WTC11 (cell line): ENCODE measurements around the gene SPINDOC. TPM values are rescaled to one million over a fixed set of nuclear protein-coding genes. Genes with fewer than 3 reads are reported as not detected.

Experiments used
- ATAC-seq: fragments of 200-7000 bp; cut with Tn5 transposase; 2 replicates; pipeline ENCODE4 v1.10.0; 2021; ENCODE audit warnings: mild to moderate bottlenecking, moderate library complexity
- CTCF ChIA-PET: fragments of 300-600 bp; sonication (Branson Sonifier 250); formaldehyde crosslinking; loops from one replicate; lab custom pipeline; 2021; ENCODE audit warnings: antibody characterized with exemption; lab: Charles Lee
- POLR2A ChIA-PET: fragments of 350-600 bp; sonication (Branson Sonifier 250); formaldehyde crosslinking; loops from one replicate; lab custom pipeline; 2021; ENCODE audit warnings: antibody characterized with exemption; lab: Charles Lee
- DNase-seq: peaks from one replicate; pipeline ENCODE4 v3.0.0; 2021; ENCODE audit warnings: low spot score
- H3K27ac Mint-ChIP-seq: 2 replicates; pipeline ENCODE4 v1.8.0; 2021; ENCODE audit warnings: mixed read lengths
- H3K27me3 Mint-ChIP-seq: 2 replicates; pipeline ENCODE4 v1.8.0; 2021; ENCODE audit warnings: low read depth, mild to moderate bottlenecking, moderate library complexity, mixed read lengths
- H3K36me3 Mint-ChIP-seq: 2 replicates; pipeline ENCODE4 v1.8.0; 2021; ENCODE audit warnings: mixed read lengths
- H3K4me1 Mint-ChIP-seq: 2 replicates; pipeline ENCODE4 v1.8.0; 2022; ENCODE audit warnings: mixed read lengths
- H3K4me3 Mint-ChIP-seq: 2 replicates; pipeline ENCODE4 v1.8.0; 2021; ENCODE audit warnings: mild to moderate bottlenecking, moderate library complexity, mixed read lengths
- H3K9me3 Mint-ChIP-seq: 2 replicates; pipeline ENCODE4 v1.8.0; 2021; ENCODE audit warnings: mixed read lengths
- ATF3 ChIP-seq: sonication (generic); formaldehyde crosslinking; conservative IDR thresholded peaks from 2 replicates; pipeline ENCODE4 v1.8.1; 2022; ENCODE audit warnings: mild to moderate bottlenecking, missing genetic modification reagents
- CDX4 ChIP-seq: fragments of 250-450 bp; sonication (Bioruptor Pico); IDR thresholded peaks from 2 replicates; pipeline ENCODE4 v1.9.0; 2021; ENCODE audit warnings: moderate library complexity, mild to moderate bottlenecking, inconsistent platforms, borderline replicate concordance
- CTCF ChIP-seq: fragments of 200-600 bp; IDR thresholded peaks from 2 replicates; pipeline ENCODE4 v1.8.0; 2022; ENCODE audit warnings: antibody characterized with exemption
- ESRRA ChIP-seq: sonication (generic); formaldehyde crosslinking; IDR thresholded peaks from 2 replicates; pipeline ENCODE4 v1.8.1; 2022; ENCODE audit warnings: mild to moderate bottlenecking, missing genetic modification reagents, borderline replicate concordance
- ETV6 ChIP-seq: sonication (generic); formaldehyde crosslinking; IDR thresholded peaks from 2 replicates; pipeline ENCODE4 v1.8.1; 2022; ENCODE audit warnings: mild to moderate bottlenecking, missing genetic modification reagents
- FOXJ3 ChIP-seq: sonication (generic); formaldehyde crosslinking; IDR thresholded peaks from 2 replicates; pipeline ENCODE4 v1.9.0; 2021; ENCODE audit warnings: missing genetic modification reagents, mild to moderate bottlenecking, borderline replicate concordance
- FOXK1 ChIP-seq: sonication (generic); formaldehyde crosslinking; IDR thresholded peaks from 2 replicates; pipeline ENCODE4 v1.8.0; 2022; ENCODE audit warnings: mild to moderate bottlenecking, moderate library complexity, missing genetic modification reagents
- JAZF1 ChIP-seq: fragments of 250-450 bp; sonication (Bioruptor Pico); IDR thresholded peaks from 2 replicates; pipeline ENCODE4 v1.9.0; 2021; ENCODE audit warnings: moderate library complexity, mild to moderate bottlenecking, inconsistent platforms
- MAX ChIP-seq: sonication (generic); formaldehyde crosslinking; IDR thresholded peaks from 2 replicates; pipeline ENCODE4 v1.8.0; 2022; ENCODE audit warnings: mild to moderate bottlenecking, missing genetic modification reagents
- MYBL2 ChIP-seq: sonication (generic); formaldehyde crosslinking; IDR thresholded peaks from 2 replicates; pipeline ENCODE4 v1.8.1; 2023; ENCODE audit warnings: mild to moderate bottlenecking, moderate library complexity, missing genetic modification reagents
- NR2C2 ChIP-seq: sonication (generic); formaldehyde crosslinking; IDR thresholded peaks from 2 replicates; pipeline ENCODE4 v1.8.0; 2022; ENCODE audit warnings: mild to moderate bottlenecking, missing genetic modification reagents
- PREB ChIP-seq: sonication (generic); formaldehyde crosslinking; IDR thresholded peaks from 2 replicates; pipeline ENCODE4 v1.8.1; 2022; ENCODE audit warnings: mild to moderate bottlenecking, missing genetic modification reagents, moderate library complexity, borderline replicate concordance
- STAT6 ChIP-seq: sonication (generic); formaldehyde crosslinking; conservative IDR thresholded peaks from 2 replicates; pipeline ENCODE4 v1.8.1; 2023; ENCODE audit warnings: mild to moderate bottlenecking, low read depth, missing genetic modification reagents, moderate library complexity
- TCF7 ChIP-seq: sonication (generic); formaldehyde crosslinking; IDR thresholded peaks from 2 replicates; pipeline ENCODE4 v1.8.0; 2022; ENCODE audit warnings: mild to moderate bottlenecking, low read depth, missing genetic modification reagents, moderate library complexity
- USF1 ChIP-seq: sonication (generic); formaldehyde crosslinking; IDR thresholded peaks from 2 replicates; pipeline ENCODE4 v1.8.0; 2022; ENCODE audit warnings: mild to moderate bottlenecking, missing genetic modification reagents
- USF2 ChIP-seq: sonication (generic); formaldehyde crosslinking; IDR thresholded peaks from 2 replicates; pipeline ENCODE4 v1.8.1; 2023; ENCODE audit warnings: mild to moderate bottlenecking, missing genetic modification reagents, moderate library complexity
- ZNF219 ChIP-seq: sonication (generic); formaldehyde crosslinking; IDR thresholded peaks from 2 replicates; pipeline ENCODE4 v1.8.0; 2023; ENCODE audit warnings: missing genetic modification reagents, mild to moderate bottlenecking, borderline replicate concordance
- ZNF232 ChIP-seq: sonication (generic); formaldehyde crosslinking; IDR thresholded peaks from 2 replicates; pipeline ENCODE4 v1.8.0; 2022; ENCODE audit warnings: mild to moderate bottlenecking, missing genetic modification reagents
- ZNF425 ChIP-seq: fragments of 250-450 bp; sonication (Bioruptor Pico); conservative IDR thresholded peaks from 2 replicates; pipeline ENCODE4 v1.9.0; 2021; ENCODE audit warnings: mild to moderate bottlenecking
- ZNF512 ChIP-seq: sonication (generic); formaldehyde crosslinking; IDR thresholded peaks from 2 replicates; pipeline ENCODE4 v1.8.1; 2022; ENCODE audit warnings: missing genetic modification reagents, borderline replicate concordance
- total RNA-seq: library from RNA; stranded (reverse); gene quantifications from 3 replicates; pipeline ENCODE4 v1.2.3, GENCODE V29; 2021

SPINDOC gene
- total RNA-seq, 1 experiment from 2014 or later = 93.8 TPM

- TF ChIP-seq CTCF (no peak), PREB (CRISPR knock-in tag) (no peak), CDX4 (CRISPR knock-in tag) (no peak), USF1 (CRISPR knock-in tag) (no peak), ZNF219 (CRISPR knock-in tag) (no peak), MYBL2 (CRISPR knock-in tag) (no peak), NR2C2 (no peak), JAZF1 (CRISPR knock-in tag) (no peak), MAX (CRISPR knock-in tag) (no peak), USF2 (CRISPR knock-in tag) (no peak), ESRRA (CRISPR knock-in tag) (no peak), FOXJ3 (CRISPR knock-in tag) (no peak)
Measured at GRCh38 chr11:63867511-63867910, 54.3 kb downstream of the SPINDOC start (continued).

GRCh38 chr11:63868399-63869064 is 55.3 kb downstream of the SPINDOC start:
- no peak overlapping the region for H3K4me3 Mint-ChIP-seq
- POLR2A ChIA-PET = no interaction called here
- peak overlapping the region; percentile 37 for H3K27ac Mint-ChIP-seq

More at GRCh38 chr11:63868399-63869064, 55.3 kb downstream of the SPINDOC start:
- H3K27me3 Mint-ChIP-seq = no peaks in the 10 kb centered on the region
- no peaks in the 10 kb centered on the region for H3K36me3 Mint-ChIP-seq
- TF ChIP-seq ZNF232 (CRISPR knock-in tag) = no peak
- TF ChIP-seq ZNF512 (CRISPR knock-in tag) = no peak
- TF ChIP-seq STAT6 (CRISPR knock-in tag) = no peak
- no peak for TF ChIP-seq TCF7
- no peak for TF ChIP-seq ATF3 (CRISPR knock-in tag)
- TF ChIP-seq ETV6 (CRISPR knock-in tag) = no peak
- TF ChIP-seq ZNF425 (CRISPR knock-in tag) = no peak
- no peak for TF ChIP-seq FOXK1 (CRISPR knock-in tag)
- no peak for TF ChIP-seq PREB (CRISPR knock-in tag)
- CTCF ChIA-PET = interaction anchor here (1.9 kb wide), 1 partner anchor 77 kb away, joined by 7 read pairs; no protein-coding TSS in a partner anchor
- H3K4me1 Mint-ChIP-seq = peaks cover 71% of the 10 kb centered on the region
- no peak for ATAC-seq
- no peak for DNase-seq
- H3K9me3 Mint-ChIP-seq = no peaks in the 10 kb centered on the region
